ENCODE data around the gene HACD2. TPM values are rescaled to one million over a fixed set of nuclear protein-coding genes. Genes with fewer than 3 reads are reported as not detected.

HACD2 gene
- total RNA-seq, 1 experiment from 2014 or later: 27.4 TPM

GRCh38 chr3:123571264-123571972 lies 13.4 kb downstream of the HACD2 start:
- WGBS (ENCODE audit: extremely low coverage, insufficient read length, low lambda C conversion rate): no CpG with 5 or more reads among the region's 4 CpGs
- no peak overlapping the region for H3K27ac ChIP-seq (ENCODE audit: insufficient read length, low read depth, low read length)
- no peaks in the 10 kb centered on the region for H3K23me2 ChIP-seq (ENCODE audit: insufficient read length, low read depth, low read length, poor library complexity, severe bottlenecking)
- no peak overlapping the region for H3K56ac ChIP-seq (ENCODE audit: insufficient read length, low read depth, low read length)
- H3K4me3 Mint-ChIP-seq: 0 out of 5 replicates have a peak overlapping the region, but pooled peaks of 1 of the 2 experiments have one; percentile 43
- H3K79me2 ChIP-seq (ENCODE audit: insufficient read depth, low read length): no peaks in the 10 kb centered on the region
- no peaks in the 10 kb centered on the region for H3K4me1 ChIP-seq (ENCODE audit: insufficient read depth, low read length)
- H2AFZ ChIP-seq (ENCODE audit: low read length): no peak overlapping the region
- no peak overlapping the region for H2BK20ac ChIP-seq (ENCODE audit: low read depth, low read length, poor library complexity, severe bottlenecking)
- H2BK5ac ChIP-seq (ENCODE audit: insufficient read length, low read length): no peak overlapping the region
- H4K8ac ChIP-seq (replicated peaks; ENCODE audit: insufficient read length, low read depth, low read length): no peak overlapping the region
- TF ChIP-seq, protein P1, sequence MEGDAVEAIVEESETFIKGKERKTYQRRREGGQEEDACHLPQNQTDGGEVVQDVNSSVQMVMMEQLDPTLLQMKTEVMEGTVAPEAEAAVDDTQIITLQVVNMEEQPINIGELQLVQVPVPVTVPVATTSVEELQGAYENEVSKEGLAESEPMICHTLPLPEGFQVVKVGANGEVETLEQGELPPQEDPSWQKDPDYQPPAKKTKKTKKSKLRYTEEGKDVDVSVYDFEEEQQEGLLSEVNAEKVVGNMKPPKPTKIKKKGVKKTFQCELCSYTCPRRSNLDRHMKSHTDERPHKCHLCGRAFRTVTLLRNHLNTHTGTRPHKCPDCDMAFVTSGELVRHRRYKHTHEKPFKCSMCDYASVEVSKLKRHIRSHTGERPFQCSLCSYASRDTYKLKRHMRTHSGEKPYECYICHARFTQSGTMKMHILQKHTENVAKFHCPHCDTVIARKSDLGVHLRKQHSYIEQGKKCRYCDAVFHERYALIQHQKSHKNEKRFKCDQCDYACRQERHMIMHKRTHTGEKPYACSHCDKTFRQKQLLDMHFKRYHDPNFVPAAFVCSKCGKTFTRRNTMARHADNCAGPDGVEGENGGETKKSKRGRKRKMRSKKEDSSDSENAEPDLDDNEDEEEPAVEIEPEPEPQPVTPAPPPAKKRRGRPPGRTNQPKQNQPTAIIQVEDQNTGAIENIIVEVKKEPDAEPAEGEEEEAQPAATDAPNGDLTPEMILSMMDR (conservative IDR thresholded peaks at IDR 0.05): no peak
- H3K27me3 Mint-ChIP-seq (ENCODE audit: low read depth): no peaks in the 10 kb centered on the region
- peak; percentile 80 for DNase-seq
- no peak overlapping the region for H3K9ac ChIP-seq (ENCODE audit: extremely low read depth, insufficient read length, low read length)
- H3K79me1 ChIP-seq (ENCODE audit: insufficient read depth, low read depth, low read length, poor library complexity, severe bottlenecking): no peaks in the 10 kb centered on the region
- H3T11ph ChIP-seq (ENCODE audit: low read length): no peak overlapping the region
- no peak overlapping the region for H2AK5ac ChIP-seq (ENCODE audit: insufficient read length, low read length)
- no peaks in the 10 kb centered on the region for H3K9me3 Mint-ChIP-seq
- H3K23ac ChIP-seq (ENCODE audit: insufficient read length, low read depth, low read length): no peak overlapping the region
- no peak overlapping the region for H3K18ac ChIP-seq (ENCODE audit: insufficient read length, low read depth, low read length)
- peaks cover 0 to 12% (median 1%) of the 10 kb centered on the region in 3 experiments; a peak in 3 of 7 replicates for H3K36me3 Mint-ChIP-seq (ENCODE audit: insufficient read depth in 1 of 3, low read depth in 3 of 3)
- H3K4me2 ChIP-seq (ENCODE audit: insufficient read depth, insufficient read length, low read length): no peak overlapping the region
- H4K20me1 ChIP-seq (ENCODE audit: control insufficient read depth, insufficient read depth, insufficient read length): no peaks in the 10 kb centered on the region
- H4K5ac ChIP-seq (ENCODE audit: insufficient read length, low read depth, low read length): no peak overlapping the region
- no peak overlapping the region for H4K91ac ChIP-seq (ENCODE audit: insufficient read length, low read depth, low read length)
- no peaks in the 10 kb centered on the region for H3K27me3 ChIP-seq (ENCODE audit: insufficient read depth, low read length)
- H2BK15ac ChIP-seq (ENCODE audit: low read depth, low read length): no peak overlapping the region
- H3K27ac Mint-ChIP-seq: no peak overlapping the region
- H3K4me1 Mint-ChIP-seq: peaks cover 11 to 21% of the 10 kb centered on the region in 2 experiments
- H3K4ac ChIP-seq (ENCODE audit: low read depth, low read length): no peak overlapping the region
- no peak overlapping the region for H2BK120ac ChIP-seq (ENCODE audit: low read depth, low read length, poor library complexity, severe bottlenecking)
- H3K14ac ChIP-seq (ENCODE audit: insufficient read depth, low read length): no peak overlapping the region
- H3K9me3 ChIP-seq (ENCODE audit: control insufficient read depth, low read depth, low read length): no peaks in the 10 kb centered on the region
- no peak overlapping the region for H2BK12ac ChIP-seq (ENCODE audit: insufficient read length, low read depth, low read length)

Measured in H9 (cell line).